WTC11 (cell line): ENCODE data around the gene DEPDC5. TPM values are rescaled to one million over a fixed set of nuclear protein-coding genes. Genes with fewer than 3 reads are reported as not detected.

ENCODE experiments used
- ATAC-seq: fragments of 200-7000 bp; cut with Tn5 transposase; 2 replicates; pipeline ENCODE4 v1.10.0; 2021; ENCODE audit warnings: mild to moderate bottlenecking, moderate library complexity
- CTCF ChIA-PET: fragments of 300-600 bp; sonication (Branson Sonifier 250); formaldehyde crosslinking; loops from one replicate; lab custom pipeline; 2021; ENCODE audit warnings: antibody characterized with exemption; lab: Charles Lee
- POLR2A ChIA-PET: fragments of 350-600 bp; sonication (Branson Sonifier 250); formaldehyde crosslinking; loops from one replicate; lab custom pipeline; 2021; ENCODE audit warnings: antibody characterized with exemption; lab: Charles Lee
- DNase-seq: peaks from one replicate; pipeline ENCODE4 v3.0.0; 2021; ENCODE audit warnings: low spot score
- H3K27ac Mint-ChIP-seq: 2 replicates; pipeline ENCODE4 v1.8.0; 2021; ENCODE audit warnings: mixed read lengths
- H3K27me3 Mint-ChIP-seq: 2 replicates; pipeline ENCODE4 v1.8.0; 2021; ENCODE audit warnings: low read depth, mild to moderate bottlenecking, moderate library complexity, mixed read lengths
- H3K36me3 Mint-ChIP-seq: 2 replicates; pipeline ENCODE4 v1.8.0; 2021; ENCODE audit warnings: mixed read lengths
- H3K4me1 Mint-ChIP-seq: 2 replicates; pipeline ENCODE4 v1.8.0; 2022; ENCODE audit warnings: mixed read lengths
- H3K4me3 Mint-ChIP-seq: 2 replicates; pipeline ENCODE4 v1.8.0; 2021; ENCODE audit warnings: mild to moderate bottlenecking, moderate library complexity, mixed read lengths
- H3K9me3 Mint-ChIP-seq: 2 replicates; pipeline ENCODE4 v1.8.0; 2021; ENCODE audit warnings: mixed read lengths
- ETV6 ChIP-seq: sonication (generic); formaldehyde crosslinking; IDR thresholded peaks from 2 replicates; pipeline ENCODE4 v1.8.1; 2022; ENCODE audit warnings: mild to moderate bottlenecking, missing genetic modification reagents
- FOXK1 ChIP-seq: sonication (generic); formaldehyde crosslinking; IDR thresholded peaks from 2 replicates; pipeline ENCODE4 v1.8.0; 2022; ENCODE audit warnings: mild to moderate bottlenecking, moderate library complexity, missing genetic modification reagents
- HMGA2 ChIP-seq: fragments of 250-450 bp; sonication (Bioruptor Pico); IDR thresholded peaks from 2 replicates; pipeline ENCODE4 v1.4.0; 2021; ENCODE audit warnings: mild to moderate bottlenecking, moderate library complexity
- IRF1 ChIP-seq: sonication (generic); formaldehyde crosslinking; IDR thresholded peaks from 2 replicates; pipeline ENCODE4 v1.8.0; 2023; ENCODE audit warnings: missing genetic modification reagents
- IRF2 ChIP-seq: sonication (generic); formaldehyde crosslinking; IDR thresholded peaks from 2 replicates; pipeline ENCODE4 v1.8.0; 2022; ENCODE audit warnings: low read depth, missing genetic modification reagents, borderline replicate concordance
- MAX ChIP-seq: sonication (generic); formaldehyde crosslinking; IDR thresholded peaks from 2 replicates; pipeline ENCODE4 v1.8.0; 2022; ENCODE audit warnings: mild to moderate bottlenecking, missing genetic modification reagents
- NR1H2 ChIP-seq: sonication (generic); formaldehyde crosslinking; IDR thresholded peaks from 2 replicates; pipeline ENCODE4 v1.9.0; 2021; ENCODE audit warnings: mild to moderate bottlenecking, moderate library complexity, missing genetic modification reagents
- NR2C2 ChIP-seq: sonication (generic); formaldehyde crosslinking; IDR thresholded peaks from 2 replicates; pipeline ENCODE4 v1.8.0; 2022; ENCODE audit warnings: mild to moderate bottlenecking, missing genetic modification reagents
- OVOL2 ChIP-seq: fragments of 250-450 bp; sonication (Bioruptor Pico); IDR thresholded peaks from 2 replicates; pipeline ENCODE4 v1.9.0; 2021; ENCODE audit warnings: mild to moderate bottlenecking, borderline replicate concordance
- RELA ChIP-seq: sonication (generic); formaldehyde crosslinking; IDR thresholded peaks from 2 replicates; pipeline ENCODE4 v1.8.1; 2022; ENCODE audit warnings: missing genetic modification reagents, mild to moderate bottlenecking, borderline replicate concordance
- SOX15 ChIP-seq: fragments of 250-450 bp; sonication (Bioruptor Pico); IDR thresholded peaks from 2 replicates; pipeline ENCODE4 v1.9.0; 2021; ENCODE audit warnings: mild to moderate bottlenecking
- TEAD1 ChIP-seq: sonication (generic); formaldehyde crosslinking; IDR thresholded peaks from 2 replicates; pipeline ENCODE4 v1.8.0; 2022; ENCODE audit warnings: mild to moderate bottlenecking, missing genetic modification reagents
- TEAD4 ChIP-seq: sonication (generic); formaldehyde crosslinking; IDR thresholded peaks from 2 replicates; pipeline ENCODE4 v1.8.0; 2022; ENCODE audit warnings: mild to moderate bottlenecking, missing genetic modification reagents
- TP53 ChIP-seq: sonication (generic); formaldehyde crosslinking; IDR thresholded peaks from 2 replicates; pipeline ENCODE4 v1.8.1; 2023; ENCODE audit warnings: mild to moderate bottlenecking, missing genetic modification reagents
- USF2 ChIP-seq: sonication (generic); formaldehyde crosslinking; IDR thresholded peaks from 2 replicates; pipeline ENCODE4 v1.8.1; 2023; ENCODE audit warnings: mild to moderate bottlenecking, missing genetic modification reagents, moderate library complexity
- ZNF423 ChIP-seq: fragments of 250-450 bp; sonication (Bioruptor Pico); IDR thresholded peaks from 2 replicates; pipeline ENCODE4 v2.1.2; 2022; ENCODE audit warnings: mild to moderate bottlenecking, moderate library complexity
- total RNA-seq: library from RNA; stranded (reverse); gene quantifications from 3 replicates; pipeline ENCODE4 v1.2.3, GENCODE V29; 2021
- TF ChIP-seq, protein P1 (sequence below): sonication (generic); formaldehyde crosslinking; IDR thresholded peaks from 2 replicates; pipeline ENCODE4 v1.8.1; 2022; ENCODE audit warnings: low read depth, missing genetic modification reagents, borderline replicate concordance
- TF ChIP-seq, protein P2 (sequence below): fragments of 250-450 bp; sonication (Bioruptor Pico); IDR thresholded peaks from 2 replicates; pipeline ENCODE4 v1.9.0; 2021; ENCODE audit warnings: mild to moderate bottlenecking
- TF ChIP-seq, protein P3 (sequence below): sonication (generic); formaldehyde crosslinking; IDR thresholded peaks from 2 replicates; pipeline ENCODE4 v1.8.1; 2022; ENCODE audit warnings: low read depth, mild to moderate bottlenecking, moderate library complexity, missing genetic modification reagents, borderline replicate concordance
- TF ChIP-seq, protein P4 (sequence below): sonication (generic); formaldehyde crosslinking; IDR thresholded peaks from 2 replicates; pipeline ENCODE4 v1.8.1; 2023; ENCODE audit warnings: mild to moderate bottlenecking, missing genetic modification reagents, borderline replicate concordance

The DEPDC5 gene
- total RNA-seq, 1 experiment from 2014 or later = 40.5 TPM

DNA sequence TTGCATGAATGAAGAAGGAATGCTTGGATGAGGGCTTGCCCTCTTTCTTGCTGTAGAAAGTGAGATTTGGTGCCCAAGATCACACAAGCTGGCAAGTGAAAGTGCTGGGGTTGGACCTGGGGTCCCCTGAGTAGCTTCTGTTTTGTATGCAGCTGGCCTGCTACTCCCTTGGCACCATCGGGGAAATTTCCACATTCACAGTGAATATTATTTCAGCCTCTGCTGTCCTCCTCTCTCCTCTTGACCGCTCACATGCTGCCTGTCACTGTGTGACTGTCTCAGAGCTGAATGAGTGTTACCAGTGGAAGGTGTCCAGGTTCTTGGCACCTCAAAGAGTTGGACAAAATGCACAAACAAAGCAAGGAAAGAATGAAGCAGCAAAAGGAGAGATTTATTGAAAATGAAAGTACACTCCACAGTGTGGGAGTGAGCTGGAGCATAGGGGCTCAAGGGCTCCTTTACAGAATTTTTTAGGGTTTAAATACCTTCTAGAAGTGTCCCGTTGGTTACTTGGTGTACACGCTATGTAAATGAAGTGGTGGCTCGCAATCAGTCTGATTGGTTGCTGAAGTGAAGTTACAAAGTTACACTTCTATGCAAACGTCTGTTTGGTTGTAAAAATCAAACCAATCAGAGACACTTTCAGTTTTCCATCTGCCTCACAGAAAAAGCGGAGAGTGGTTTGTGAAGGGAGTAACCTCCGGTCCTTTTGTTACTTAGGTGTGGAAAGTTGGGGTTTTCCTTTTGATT lies 87.4 kb downstream of the DEPDC5 start (continued):
- no peak for TF ChIP-seq TEAD4 (CRISPR knock-in tag)
- TF ChIP-seq, protein P1, sequence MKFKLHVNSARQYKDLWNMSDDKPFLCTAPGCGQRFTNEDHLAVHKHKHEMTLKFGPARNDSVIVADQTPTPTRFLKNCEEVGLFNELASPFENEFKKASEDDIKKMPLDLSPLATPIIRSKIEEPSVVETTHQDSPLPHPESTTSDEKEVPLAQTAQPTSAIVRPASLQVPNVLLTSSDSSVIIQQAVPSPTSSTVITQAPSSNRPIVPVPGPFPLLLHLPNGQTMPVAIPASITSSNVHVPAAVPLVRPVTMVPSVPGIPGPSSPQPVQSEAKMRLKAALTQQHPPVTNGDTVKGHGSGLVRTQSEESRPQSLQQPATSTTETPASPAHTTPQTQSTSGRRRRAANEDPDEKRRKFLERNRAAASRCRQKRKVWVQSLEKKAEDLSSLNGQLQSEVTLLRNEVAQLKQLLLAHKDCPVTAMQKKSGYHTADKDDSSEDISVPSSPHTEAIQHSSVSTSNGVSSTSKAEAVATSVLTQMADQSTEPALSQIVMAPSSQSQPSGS (CRISPR knock-in tag) = no peak

GRCh38 chr22:31843526-31843925 lies 89.7 kb downstream of the DEPDC5 start:
- peaks cover 19% of the 10 kb centered on the region for H3K9me3 Mint-ChIP-seq
- ATAC-seq (no peak), DNase-seq (no peak)
- no peak for TF ChIP-seq SOX15 (CRISPR knock-in tag)
- TF ChIP-seq HMGA2 (CRISPR knock-in tag) = no peak
- no peak for TF ChIP-seq IRF2 (CRISPR knock-in tag)
- no peak for TF ChIP-seq NR2C2 (CRISPR knock-in tag)
- no peak for TF ChIP-seq TEAD1 (CRISPR knock-in tag)
- TF ChIP-seq, protein P2, sequence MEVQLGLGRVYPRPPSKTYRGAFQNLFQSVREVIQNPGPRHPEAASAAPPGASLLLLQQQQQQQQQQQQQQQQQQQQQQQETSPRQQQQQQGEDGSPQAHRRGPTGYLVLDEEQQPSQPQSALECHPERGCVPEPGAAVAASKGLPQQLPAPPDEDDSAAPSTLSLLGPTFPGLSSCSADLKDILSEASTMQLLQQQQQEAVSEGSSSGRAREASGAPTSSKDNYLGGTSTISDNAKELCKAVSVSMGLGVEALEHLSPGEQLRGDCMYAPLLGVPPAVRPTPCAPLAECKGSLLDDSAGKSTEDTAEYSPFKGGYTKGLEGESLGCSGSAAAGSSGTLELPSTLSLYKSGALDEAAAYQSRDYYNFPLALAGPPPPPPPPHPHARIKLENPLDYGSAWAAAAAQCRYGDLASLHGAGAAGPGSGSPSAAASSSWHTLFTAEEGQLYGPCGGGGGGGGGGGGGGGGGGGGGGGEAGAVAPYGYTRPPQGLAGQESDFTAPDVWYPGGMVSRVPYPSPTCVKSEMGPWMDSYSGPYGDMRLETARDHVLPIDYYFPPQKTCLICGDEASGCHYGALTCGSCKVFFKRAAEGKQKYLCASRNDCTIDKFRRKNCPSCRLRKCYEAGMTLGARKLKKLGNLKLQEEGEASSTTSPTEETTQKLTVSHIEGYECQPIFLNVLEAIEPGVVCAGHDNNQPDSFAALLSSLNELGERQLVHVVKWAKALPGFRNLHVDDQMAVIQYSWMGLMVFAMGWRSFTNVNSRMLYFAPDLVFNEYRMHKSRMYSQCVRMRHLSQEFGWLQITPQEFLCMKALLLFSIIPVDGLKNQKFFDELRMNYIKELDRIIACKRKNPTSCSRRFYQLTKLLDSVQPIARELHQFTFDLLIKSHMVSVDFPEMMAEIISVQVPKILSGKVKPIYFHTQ (CRISPR knock-in tag) = no peak
- TF ChIP-seq ETV6 (CRISPR knock-in tag) = no peak
- TF ChIP-seq, protein P3, sequence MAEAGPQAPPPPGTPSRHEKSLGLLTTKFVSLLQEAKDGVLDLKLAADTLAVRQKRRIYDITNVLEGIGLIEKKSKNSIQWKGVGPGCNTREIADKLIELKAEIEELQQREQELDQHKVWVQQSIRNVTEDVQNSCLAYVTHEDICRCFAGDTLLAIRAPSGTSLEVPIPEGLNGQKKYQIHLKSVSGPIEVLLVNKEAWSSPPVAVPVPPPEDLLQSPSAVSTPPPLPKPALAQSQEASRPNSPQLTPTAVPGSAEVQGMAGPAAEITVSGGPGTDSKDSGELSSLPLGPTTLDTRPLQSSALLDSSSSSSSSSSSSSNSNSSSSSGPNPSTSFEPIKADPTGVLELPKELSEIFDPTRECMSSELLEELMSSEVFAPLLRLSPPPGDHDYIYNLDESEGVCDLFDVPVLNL (CRISPR knock-in tag) = no peak
- TF ChIP-seq TP53 (CRISPR knock-in tag) = no peak
- no peak for TF ChIP-seq IRF1
- TF ChIP-seq NR1H2 (CRISPR knock-in tag) = no peak
- TF ChIP-seq FOXK1 (CRISPR knock-in tag) = no peak
- TF ChIP-seq, protein P4, sequence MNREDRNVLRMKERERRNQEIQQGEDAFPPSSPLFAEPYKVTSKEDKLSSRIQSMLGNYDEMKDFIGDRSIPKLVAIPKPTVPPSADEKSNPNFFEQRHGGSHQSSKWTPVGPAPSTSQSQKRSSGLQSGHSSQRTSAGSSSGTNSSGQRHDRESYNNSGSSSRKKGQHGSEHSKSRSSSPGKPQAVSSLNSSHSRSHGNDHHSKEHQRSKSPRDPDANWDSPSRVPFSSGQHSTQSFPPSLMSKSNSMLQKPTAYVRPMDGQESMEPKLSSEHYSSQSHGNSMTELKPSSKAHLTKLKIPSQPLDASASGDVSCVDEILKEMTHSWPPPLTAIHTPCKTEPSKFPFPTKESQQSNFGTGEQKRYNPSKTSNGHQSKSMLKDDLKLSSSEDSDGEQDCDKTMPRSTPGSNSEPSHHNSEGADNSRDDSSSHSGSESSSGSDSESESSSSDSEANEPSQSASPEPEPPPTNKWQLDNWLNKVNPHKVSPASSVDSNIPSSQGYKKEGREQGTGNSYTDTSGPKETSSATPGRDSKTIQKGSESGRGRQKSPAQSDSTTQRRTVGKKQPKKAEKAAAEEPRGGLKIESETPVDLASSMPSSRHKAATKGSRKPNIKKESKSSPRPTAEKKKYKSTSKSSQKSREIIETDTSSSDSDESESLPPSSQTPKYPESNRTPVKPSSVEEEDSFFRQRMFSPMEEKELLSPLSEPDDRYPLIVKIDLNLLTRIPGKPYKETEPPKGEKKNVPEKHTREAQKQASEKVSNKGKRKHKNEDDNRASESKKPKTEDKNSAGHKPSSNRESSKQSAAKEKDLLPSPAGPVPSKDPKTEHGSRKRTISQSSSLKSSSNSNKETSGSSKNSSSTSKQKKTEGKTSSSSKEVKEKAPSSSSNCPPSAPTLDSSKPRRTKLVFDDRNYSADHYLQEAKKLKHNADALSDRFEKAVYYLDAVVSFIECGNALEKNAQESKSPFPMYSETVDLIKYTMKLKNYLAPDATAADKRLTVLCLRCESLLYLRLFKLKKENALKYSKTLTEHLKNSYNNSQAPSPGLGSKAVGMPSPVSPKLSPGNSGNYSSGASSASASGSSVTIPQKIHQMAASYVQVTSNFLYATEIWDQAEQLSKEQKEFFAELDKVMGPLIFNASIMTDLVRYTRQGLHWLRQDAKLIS (CRISPR knock-in tag) = no peak
- TF ChIP-seq MAX (CRISPR knock-in tag) = no peak
- no peak for TF ChIP-seq ZNF423 (CRISPR knock-in tag)
- no peak for TF ChIP-seq OVOL2 (CRISPR knock-in tag)
- TF ChIP-seq USF2 (CRISPR knock-in tag) = no peak
- TF ChIP-seq RELA (CRISPR knock-in tag) = no peak
- peaks cover 52% of the 10 kb centered on the region for H3K36me3 Mint-ChIP-seq
- H3K27me3 Mint-ChIP-seq = no peaks in the 10 kb centered on the region
- no peak overlapping the region for H3K4me3 Mint-ChIP-seq
- H3K27ac Mint-ChIP-seq = no peak overlapping the region
- no peaks in the 10 kb centered on the region for H3K4me1 Mint-ChIP-seq
- POLR2A ChIA-PET = no interaction called here
- CTCF ChIA-PET = interaction anchor here (1.6 kb wide), 1 partner anchor 127 kb away, joined by 10 read pairs; no protein-coding TSS in a partner anchor
